Colonic mucosa (tissue), 4 donors: ENCODE results near the gene CDH26. TPM values are rescaled to one million over a fixed set of nuclear protein-coding genes. Genes with fewer than 3 reads are reported as not detected.
A peak's percentile ranks its signal among the peaks of the same experiment; 100 is the strongest.

ENCODE experiments used
- DNase-seq: peaks from one replicate; pipeline ENCODE4 v3.0.0-alpha.2; 2020
- H3K27ac ChIP-seq: fragments of 200-600 bp; one replicate; pipeline ENCODE4 v1.8.0; 2021
- H3K27me3 ChIP-seq: fragments of 200-600 bp; one replicate; pipeline ENCODE4 v1.8.0; 2021
- H3K36me3 ChIP-seq: fragments of 200-600 bp; one replicate; pipeline ENCODE4 v1.8.0; 2021
- H3K4me1 ChIP-seq: fragments of 200-600 bp; one replicate; pipeline ENCODE4 v1.8.0; 2021; ENCODE audit warnings: mild to moderate bottlenecking
- H3K4me3 ChIP-seq: fragments of 200-600 bp; one replicate; pipeline ENCODE4 v1.8.0; 2021
- H3K9ac ChIP-seq, 2 donors: one replicate each; pipeline ENCODE4 v1.7.0; 2013; ENCODE audit warnings: control low read depth in 2 of 2, low read depth in 2 of 2, low read length in 2 of 2
- H3K9me3 ChIP-seq: fragments of 200-600 bp; one replicate; pipeline ENCODE4 v1.8.0; 2021
- CTCF ChIP-seq: fragments of 200-600 bp; IDR thresholded peaks from one replicate; pipeline ENCODE4 v1.8.0; 2022; ENCODE audit warnings: antibody characterized with exemption, mild to moderate bottlenecking
- intact Hi-C: fragments of 100-400 bp; cut with DNase I; formaldehyde crosslinking; loops from one replicate; pipeline ENCODE4 v1.14.1; 2022
- total RNA-seq, 2 donors: library from RNA; stranded (reverse); fragmentation: NEBNext Ultra II Directional in 1 of 2; extraction: Animal tissue kit (Norgen Biotek cat#: 25700) in 1 of 2; gene quantifications; one replicate each; pipeline ENCODE4 v1.2.1, GENCODE V29; 2021
- donor health status: healthy.
- donor health status: DM: no; HTN: no; CAD: no.
- donor health status: DM: no; HTN: no; CAD: no.

The CDH26 gene
- total RNA-seq, 2 donors from 2014 or later, result 0.27 to 0.45 TPM

- Histone ChIP-seq H3K27ac (no peak overlapping the region), H3K36me3 (no peaks in the 10 kb centered on the region), H3K4me3 (no peak overlapping the region), H3K9me3 (no peaks in the 10 kb centered on the region), H3K9ac (no peak overlapping the region), H3K4me1 (no peaks in the 10 kb centered on the region), H3K27me3 (no peaks in the 10 kb centered on the region)
- TF ChIP-seq CTCF, result no peak
- DNase-seq, result peak; percentile 45
- intact Hi-C loops, result no loop called here
Measured at GRCh38 chr20:59994697-59995122, 36.5 kb downstream of the CDH26 start.

- no peak overlapping the region for H3K4me3 ChIP-seq
- no peak overlapping the region for H3K9ac ChIP-seq
- intact Hi-C loops, result no loop called here
- no peak overlapping the region for H3K27ac ChIP-seq
- H3K9me3 ChIP-seq, result no peaks in the 10 kb centered on the region
- H3K27me3 ChIP-seq, result no peaks in the 10 kb centered on the region
- H3K4me1 ChIP-seq, result no peaks in the 10 kb centered on the region
- no peak for DNase-seq
- no peaks in the 10 kb centered on the region for H3K36me3 ChIP-seq
- no peak for TF ChIP-seq CTCF
Measured at GRCh38 chr20:59996108-59996507, 37.9 kb downstream of the CDH26 start.

DNA sequence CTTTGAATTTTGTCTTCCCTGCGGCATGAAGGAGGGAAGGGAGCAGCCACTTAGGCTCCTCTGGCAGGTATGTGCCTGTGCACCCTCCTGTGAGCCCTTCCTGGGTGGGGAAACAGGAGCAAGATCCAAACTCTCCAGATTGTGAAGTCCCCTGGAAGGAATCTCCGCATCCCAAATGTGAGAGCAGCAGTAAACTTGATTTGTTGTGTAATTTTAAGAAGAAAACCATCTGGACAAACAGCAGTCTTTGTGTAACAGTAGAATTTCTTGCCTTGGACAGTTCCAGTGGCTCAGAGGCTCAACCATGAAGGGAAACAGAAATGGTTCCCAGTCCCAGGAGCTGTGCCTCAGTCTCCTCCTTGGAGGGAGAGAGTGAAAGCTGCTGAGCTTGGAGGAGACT is 39.7 kb downstream of the CDH26 start:
- H3K9ac ChIP-seq, result no peak overlapping the region
- H3K4me3 ChIP-seq, result no peak overlapping the region
- no peaks in the 10 kb centered on the region for H3K4me1 ChIP-seq
- intact Hi-C loops, result no loop called here
- H3K36me3 ChIP-seq, result no peaks in the 10 kb centered on the region
- no peaks in the 10 kb centered on the region for H3K9me3 ChIP-seq
- no peaks in the 10 kb centered on the region for H3K27me3 ChIP-seq
- no peak overlapping the region for H3K27ac ChIP-seq
- no peak for DNase-seq
- no peak for TF ChIP-seq CTCF

- H3K9me3 ChIP-seq, result no peaks in the 10 kb centered on the region
- H3K9ac ChIP-seq, result no peak overlapping the region
- no peak overlapping the region for H3K4me3 ChIP-seq
- no peak for TF ChIP-seq CTCF
- DNase-seq, result no peak
- no peak overlapping the region for H3K27ac ChIP-seq
- intact Hi-C loops, result no loop called here
- H3K4me1 ChIP-seq, result no peaks in the 10 kb centered on the region
- H3K36me3 ChIP-seq, result no peaks in the 10 kb centered on the region
- no peaks in the 10 kb centered on the region for H3K27me3 ChIP-seq
Measured at GRCh38 chr20:59999502-59999901, 41.3 kb downstream of the CDH26 start.

DNA sequence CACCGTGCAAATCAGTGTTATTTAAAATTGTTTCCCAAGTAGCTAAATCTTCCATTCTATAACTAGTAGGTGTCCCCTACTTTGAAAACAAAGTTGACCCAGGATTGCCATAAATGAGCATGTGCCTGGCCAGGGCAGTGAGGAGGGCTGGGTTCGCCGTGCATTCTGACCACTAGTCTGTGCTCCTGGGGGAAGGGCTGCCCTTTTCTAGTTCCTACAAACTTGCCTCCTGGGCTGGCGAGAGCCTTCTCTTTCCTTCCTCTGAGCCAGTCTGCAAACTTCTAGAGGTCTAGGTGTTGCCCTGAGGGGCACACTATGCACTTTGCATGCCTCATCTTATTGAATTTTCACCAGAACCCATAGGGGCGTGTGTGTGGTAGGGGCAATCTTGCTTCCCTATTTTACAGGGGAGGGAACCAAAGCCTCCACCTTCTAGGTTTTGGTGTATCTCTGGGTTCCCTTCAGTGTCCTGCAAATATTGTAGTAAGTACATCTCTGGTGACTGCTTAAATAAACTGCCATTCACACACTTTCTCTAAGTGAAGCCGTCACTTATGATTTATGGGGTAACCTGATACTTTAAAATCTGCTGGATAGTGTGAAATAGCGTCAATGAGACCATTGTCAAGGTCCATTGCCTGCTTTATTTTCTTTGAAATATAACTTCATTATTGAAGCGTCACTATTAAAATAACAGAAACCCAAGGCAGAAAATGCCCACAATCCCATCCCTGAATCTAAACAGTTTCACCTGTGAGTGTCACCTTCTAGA is 42.2 kb downstream of the CDH26 start:
- Histone ChIP-seq H3K27me3 (no peaks in the 10 kb centered on the region), H3K27ac (no peak overlapping the region), H3K36me3 (no peaks in the 10 kb centered on the region), H3K9me3 (no peaks in the 10 kb centered on the region), H3K4me1 (no peaks in the 10 kb centered on the region), H3K9ac (no peak overlapping the region), H3K4me3 (no peak overlapping the region)
- DNase-seq, result no peak
- TF ChIP-seq CTCF, result no peak
- intact Hi-C loops, result no loop called here
